ENCODE data around the gene WDR74. TPM values are rescaled to one million over a fixed set of nuclear protein-coding genes. Genes with fewer than 3 reads are reported as not detected.

WDR74 gene
- total and polyA plus RNA-seq, 2 of the 13 experiments (the other 11 are each of a cell fraction or from before 2014, with no cell fraction given) = 77.0 to 83.3 TPM

- TF ChIP-seq RERE (CRISPR knock-in tag; IDR thresholded peaks at IDR 0.05; ENCODE audit: low read depth) = no peak
- TF ChIP-seq ZNF891 (CRISPR knock-in tag; IDR thresholded peaks at IDR 0.05) = peak; percentile 94
- TF ChIP-seq ZNF350 (CRISPR knock-in tag; IDR thresholded peaks at IDR 0.05; ENCODE audit: borderline replicate concordance, low read depth) = peak; percentile 81
- peak; percentile 86 for TF ChIP-seq SIN3B (IDR thresholded peaks at IDR 0.05; ENCODE audit: low read length)
- peak; percentile 65 for TF ChIP-seq FOXC1 (CRISPR knock-in tag; IDR thresholded peaks at IDR 0.05; ENCODE audit: borderline replicate concordance)
- TF ChIP-seq SOX6 (IDR thresholded peaks at IDR 0.05) = no peak
- 0 out of 2 replicates have a peak, but pooled peaks have one; percentile 34 for TF ChIP-seq SOX6 (CRISPR knock-in tag; IDR thresholded peaks at IDR 0.05)
- peak; percentile 97 for TF ChIP-seq DMAP1 (CRISPR knock-in tag; IDR thresholded peaks at IDR 0.05)
- TF ChIP-seq ZNF644 (CRISPR knock-in tag; IDR thresholded peaks at IDR 0.05; ENCODE audit: low read depth) = no peak
- TF ChIP-seq CREBL2 (CRISPR knock-in tag; IDR thresholded peaks at IDR 0.05; ENCODE audit: borderline replicate concordance) = 0 out of 2 replicates have a peak, but pooled peaks have one; percentile 53
- no peak for TF ChIP-seq PAWR (CRISPR knock-in tag; IDR thresholded peaks at IDR 0.05; ENCODE audit: borderline replicate concordance)
- TF ChIP-seq, protein P1, sequence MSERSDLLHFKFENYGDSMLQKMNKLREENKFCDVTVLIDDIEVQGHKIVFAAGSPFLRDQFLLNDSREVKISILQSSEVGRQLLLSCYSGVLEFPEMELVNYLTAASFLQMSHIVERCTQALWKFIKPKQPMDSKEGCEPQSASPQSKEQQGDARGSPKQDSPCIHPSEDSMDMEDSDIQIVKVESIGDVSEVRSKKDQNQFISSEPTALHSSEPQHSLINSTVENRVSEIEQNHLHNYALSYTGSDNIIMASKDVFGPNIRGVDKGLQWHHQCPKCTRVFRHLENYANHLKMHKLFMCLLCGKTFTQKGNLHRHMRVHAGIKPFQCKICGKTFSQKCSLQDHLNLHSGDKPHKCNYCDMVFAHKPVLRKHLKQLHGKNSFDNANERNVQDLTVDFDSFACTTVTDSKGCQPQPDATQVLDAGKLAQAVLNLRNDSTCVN (CRISPR knock-in tag; IDR thresholded peaks at IDR 0.05; ENCODE audit: borderline replicate concordance) = peak; percentile 87; the same call in 1 of the 2 replicates
- TF ChIP-seq, protein P2, sequence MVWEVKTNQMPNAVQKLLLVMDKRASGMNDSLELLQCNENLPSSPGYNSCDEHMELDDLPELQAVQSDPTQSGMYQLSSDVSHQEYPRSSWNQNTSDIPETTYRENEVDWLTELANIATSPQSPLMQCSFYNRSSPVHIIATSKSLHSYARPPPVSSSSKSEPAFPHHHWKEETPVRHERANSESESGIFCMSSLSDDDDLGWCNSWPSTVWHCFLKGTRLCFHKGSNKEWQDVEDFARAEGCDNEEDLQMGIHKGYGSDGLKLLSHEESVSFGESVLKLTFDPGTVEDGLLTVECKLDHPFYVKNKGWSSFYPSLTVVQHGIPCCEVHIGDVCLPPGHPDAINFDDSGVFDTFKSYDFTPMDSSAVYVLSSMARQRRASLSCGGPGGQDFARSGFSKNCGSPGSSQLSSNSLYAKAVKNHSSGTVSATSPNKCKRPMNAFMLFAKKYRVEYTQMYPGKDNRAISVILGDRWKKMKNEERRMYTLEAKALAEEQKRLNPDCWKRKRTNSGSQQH (CRISPR knock-in tag; IDR thresholded peaks at IDR 0.05; ENCODE audit: low read depth) = peak; percentile 93
- TF ChIP-seq ARHGAP35 (CRISPR knock-in tag; IDR thresholded peaks at IDR 0.05; ENCODE audit: borderline replicate concordance) = peak; percentile 81; the same call in 1 of the 2 replicates
- peak; percentile 33; the same call in 1 of the 2 replicates for TF ChIP-seq GATAD2A (CRISPR knock-in tag; IDR thresholded peaks at IDR 0.05)
- peak; percentile 93 for TF ChIP-seq ZNF256 (CRISPR knock-in tag; conservative IDR thresholded peaks at IDR 0.05)
- no peak for TF ChIP-seq KAT2B (IDR thresholded peaks at IDR 0.05; ENCODE audit: borderline replicate concordance, low read depth, low read length)
Measured at GRCh38 chr11:62855571-62856332, 16.4 kb upstream of the WDR74 start (continued).

All from HepG2 (cell line).